Panc1 (cell line): ENCODE data around the gene NCAM2.

Experiments
- CTCF ChIP-seq: fragments of 450-650 bp; IDR thresholded peaks from 2 replicates; pipeline ENCODE4 v1.5.1; 2017; ENCODE audit warnings: mild to moderate bottlenecking
- REST ChIP-seq, 2 experiments: IDR thresholded peaks; 2 replicates each; pipeline ENCODE4 v1.6.1; 2011 to 2012; ENCODE audit warnings: low read depth in 2 of 2, control low read depth in 1 of 2, low read length in 1 of 2, mild to moderate bottlenecking in 1 of 2, moderate library complexity in 1 of 2; ENCODE audit not compliant: insufficient read depth in 1 of 2
- SIN3A ChIP-seq: IDR thresholded peaks from 2 replicates; pipeline ENCODE4 v1.6.1; 2012; ENCODE audit warnings: low read depth, mild to moderate bottlenecking, low read length, moderate library complexity, borderline replicate concordance; ENCODE audit not compliant: insufficient read depth

GRCh38 chr21:21283810-21284209 lies 285.6 kb downstream of the NCAM2 start:
- TF ChIP-seq CTCF (no peak), SIN3A (no peak), REST (IDR thresholded peaks at IDR 0.05; ENCODE audit: insufficient read depth in 1 of 2, low read depth in 2 of 2, low read length in 1 of 2) (no peak)
